Thyroid gland (tissue), 4 donors: ENCODE data around the gene ZYG11B. TPM values are rescaled to one million over a fixed set of nuclear protein-coding genes. Genes with fewer than 3 reads are reported as not detected.
"Not testable (repeated sequence)": the region's sequence is repeated elsewhere in the genome, so short reads cannot be mapped to it uniquely, and the experiment has no call there.

Source experiments
- DNase-seq, 2 donors: peaks; one replicate each; pipeline ENCODE4 v3.0.0-alpha.2; 2019
- H3K27ac ChIP-seq, 3 donors: fragments of 200-600 bp; sonication (generic); 1 replicate in 2 of 3; 2 replicates in 1 of 3; pipeline ENCODE4 v1.5.1; 2016 to 2019; ENCODE audit warnings: mild to moderate bottlenecking in 1 of 3, moderate library complexity in 1 of 3
- H3K27me3 ChIP-seq: fragments of 200-600 bp; sonication (generic); one replicate; pipeline ENCODE4 v1.5.1; 2019
- H3K36me3 ChIP-seq, 2 donors: fragments of 200-600 bp; sonication (generic); one replicate each; pipeline ENCODE4 v1.5.1; 2016 to 2019
- H3K4me1 ChIP-seq, 2 donors: fragments of 200-600 bp; sonication (generic); one replicate each; pipeline ENCODE4 v1.5.1; 2017 to 2019
- H3K4me3 ChIP-seq, 3 donors: fragments of 200-600 bp; sonication (generic); replicated peaks in 1 of 3; 1 replicate in 2 of 3; 2 replicates in 1 of 3; pipeline ENCODE4 v1.5.1; 2016; ENCODE audit warnings: mild to moderate bottlenecking in 1 of 3
- H3K9me3 ChIP-seq: fragments of 200-600 bp; sonication (generic); one replicate; pipeline ENCODE4 v1.5.1; 2017
- POLR2A ChIP-seq, 2 donors: fragments of 450-650 bp; IDR thresholded peaks; one replicate each; pipeline ENCODE4 v1.6.1; 2017; ENCODE audit warnings: antibody characterized with exemption in 2 of 2, mild to moderate bottlenecking in 2 of 2, moderate library complexity in 1 of 2
- WGBS, 2 donors: methylation state at CpG; one replicate each; pipeline ENCODE4 v1.1.5; 2017; 5-methylcytosine and 5-hydroxymethylcytosine counted together
- intact Hi-C: fragments of 100-400 bp; cut with DNase I; formaldehyde crosslinking; loops from one replicate; pipeline ENCODE4 v1.15.1; 2023
- total RNA-seq, 4 donors: library from RNA; depleted of rRNA; stranded (reverse); fragments of >200 nt; gene quantifications; one replicate each; pipeline ENCODE4 v1.2.3, GENCODE V29; 2016
- TF ChIP-seq, protein P1 (sequence below), 6 experiments: fragments of 200-600 bp in 3 of 6; fragments of 450-650 bp in 3 of 6; sonication (generic) in 3 of 6; IDR thresholded peaks; one replicate each; pipeline ENCODE4 v1.5.1; 2016 to 2019; ENCODE audit warnings: antibody characterized with exemption in 6 of 6, mild to moderate bottlenecking in 2 of 6, inconsistent platforms in 1 of 6, moderate library complexity in 1 of 6

The ZYG11B gene
- total RNA-seq, 4 donors from 2014 or later = 64.8 to 88.2 (median 82.2) TPM

DNA sequence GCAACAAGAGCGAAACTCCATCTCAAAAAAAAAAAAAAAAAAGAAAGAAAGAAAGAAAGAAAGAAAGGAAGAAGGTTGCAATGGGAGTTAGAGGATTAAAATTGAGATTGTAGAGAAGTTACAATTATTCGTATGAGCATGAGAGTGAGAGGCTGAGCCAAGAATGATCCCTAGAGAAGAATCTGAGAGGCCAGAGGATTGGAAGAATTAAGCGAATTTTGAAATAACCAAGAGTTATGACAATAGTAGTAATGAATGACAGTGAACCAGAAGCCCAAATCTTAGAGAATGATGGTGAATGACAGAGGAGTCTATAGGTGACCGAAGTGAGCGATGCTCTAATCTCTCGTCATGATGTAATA, 369 bp upstream of the ZYG11B start:
- 10 to 13% methylated on average over 6 of the region's 6 CpGs for WGBS, 2 donors
- no peak for TF ChIP-seq POLR2A (IDR thresholded peaks at IDR 0.05)
- TF ChIP-seq, protein P1, sequence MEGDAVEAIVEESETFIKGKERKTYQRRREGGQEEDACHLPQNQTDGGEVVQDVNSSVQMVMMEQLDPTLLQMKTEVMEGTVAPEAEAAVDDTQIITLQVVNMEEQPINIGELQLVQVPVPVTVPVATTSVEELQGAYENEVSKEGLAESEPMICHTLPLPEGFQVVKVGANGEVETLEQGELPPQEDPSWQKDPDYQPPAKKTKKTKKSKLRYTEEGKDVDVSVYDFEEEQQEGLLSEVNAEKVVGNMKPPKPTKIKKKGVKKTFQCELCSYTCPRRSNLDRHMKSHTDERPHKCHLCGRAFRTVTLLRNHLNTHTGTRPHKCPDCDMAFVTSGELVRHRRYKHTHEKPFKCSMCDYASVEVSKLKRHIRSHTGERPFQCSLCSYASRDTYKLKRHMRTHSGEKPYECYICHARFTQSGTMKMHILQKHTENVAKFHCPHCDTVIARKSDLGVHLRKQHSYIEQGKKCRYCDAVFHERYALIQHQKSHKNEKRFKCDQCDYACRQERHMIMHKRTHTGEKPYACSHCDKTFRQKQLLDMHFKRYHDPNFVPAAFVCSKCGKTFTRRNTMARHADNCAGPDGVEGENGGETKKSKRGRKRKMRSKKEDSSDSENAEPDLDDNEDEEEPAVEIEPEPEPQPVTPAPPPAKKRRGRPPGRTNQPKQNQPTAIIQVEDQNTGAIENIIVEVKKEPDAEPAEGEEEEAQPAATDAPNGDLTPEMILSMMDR (IDR thresholded peaks at IDR 0.05) = no peak
- Histone ChIP-seq H3K36me3 (no peaks in the 10 kb centered on the region), H3K27me3 (no peaks in the 10 kb centered on the region), H3K27ac (peak overlapping the region in 1 of 3 donors; percentile 90), H3K4me3 (peak overlapping the region in 2 of 3 donors; percentile 7 to 94), H3K9me3 (no peaks in the 10 kb centered on the region), H3K4me1 (peaks cover 11 to 22% of the 10 kb centered on the region in 2 donors)
- no peak for DNase-seq
- intact Hi-C loops = loop anchor here (10.0 kb wide), 1 partner anchor 189 kb away; no protein-coding TSS in a partner anchor

DNA sequence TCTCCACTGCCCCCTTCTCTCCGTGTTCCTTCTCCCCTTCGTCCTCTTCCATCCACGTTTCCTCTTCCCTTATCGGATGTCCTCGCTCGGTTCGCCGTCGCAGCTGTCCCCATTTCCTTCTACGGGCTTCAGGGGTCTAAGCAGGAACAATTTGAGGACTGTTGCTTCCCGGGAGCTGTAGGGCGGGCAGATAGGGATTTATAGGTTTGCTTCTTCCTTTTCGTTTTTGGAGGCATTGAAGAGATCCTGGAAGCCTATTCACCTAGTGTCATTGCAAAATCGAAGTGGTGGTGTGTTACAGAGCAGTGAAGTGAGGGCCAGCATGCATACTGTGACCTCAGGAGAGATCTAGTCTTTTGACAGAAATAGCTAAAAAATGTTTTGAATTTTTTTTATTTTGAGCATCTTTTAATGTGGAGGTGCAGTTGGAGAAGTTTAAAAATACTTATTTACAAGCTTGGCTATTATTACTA, 897 bp downstream of the ZYG11B start:
- no peak for DNase-seq
- Histone ChIP-seq H3K36me3 (no peaks in the 10 kb centered on the region), H3K4me1 (peaks cover 16 to 23% of the 10 kb centered on the region in 2 donors), H3K9me3 (no peaks in the 10 kb centered on the region), H3K27ac (peak overlapping the region; percentile 59 to 90 (median 80)), H3K4me3 (peak overlapping the region; percentile 38 to 94 (median 71)), H3K27me3 (no peaks in the 10 kb centered on the region)
- intact Hi-C loops = loop anchor here (10.0 kb wide), 1 partner anchor 188 kb away; no protein-coding TSS in a partner anchor
- TF ChIP-seq, protein P1 (IDR thresholded peaks at IDR 0.05) = no peak
- no peak for TF ChIP-seq POLR2A (IDR thresholded peaks at IDR 0.05)
- WGBS, 2 donors = 1 to 3% methylated on average over 14 of the region's 14 CpGs

DNA sequence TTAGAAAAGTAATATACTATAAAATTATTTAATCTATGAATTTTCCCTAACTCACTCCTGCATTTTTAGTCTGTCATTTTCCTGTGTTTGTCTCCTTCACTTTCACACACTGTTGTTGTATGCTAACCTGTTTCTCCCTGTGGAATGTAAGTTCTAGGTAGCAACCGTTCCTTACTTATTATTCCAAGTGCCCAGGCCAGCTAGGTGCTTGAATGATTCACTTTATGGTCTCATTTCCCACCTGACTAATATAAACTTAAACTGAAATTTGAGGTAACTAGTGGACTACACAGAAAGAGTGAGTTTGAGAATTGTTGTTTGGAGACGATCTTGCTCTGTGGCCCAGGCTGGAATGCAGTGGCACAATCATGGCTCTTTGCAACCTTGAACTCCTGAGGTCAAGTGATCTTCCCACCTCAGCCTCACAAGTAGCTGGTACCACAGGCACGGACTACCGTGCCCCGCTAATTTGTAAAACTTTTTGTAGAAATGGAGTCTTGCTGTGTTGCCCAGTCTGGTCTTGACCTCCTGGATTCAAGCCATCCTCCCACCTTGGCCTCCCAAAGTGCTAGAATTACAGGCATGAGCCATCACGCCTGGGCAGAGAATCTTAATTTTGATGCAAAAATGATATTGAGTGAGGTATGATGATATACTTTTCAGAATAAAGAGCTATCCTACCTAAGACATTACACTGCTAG, 1.9 kb downstream of the ZYG11B start:
- H3K27me3 ChIP-seq = no peaks in the 10 kb centered on the region
- TF ChIP-seq, protein P1 (IDR thresholded peaks at IDR 0.05) = no peak
- no peak for TF ChIP-seq POLR2A (IDR thresholded peaks at IDR 0.05)
- H3K4me3 ChIP-seq = no peak overlapping the region
- WGBS, 2 donors = 61 to 66% methylated on average over 6 of the region's 6 CpGs
- no peaks in the 10 kb centered on the region for H3K9me3 ChIP-seq
- peaks cover 16 to 23% of the 10 kb centered on the region in 2 donors for H3K4me1 ChIP-seq
- H3K27ac ChIP-seq = peak overlapping the region in 2 of 3 donors; percentile 80 to 90
- H3K36me3 ChIP-seq = no peaks in the 10 kb centered on the region
- intact Hi-C loops = loop anchor here (10.0 kb wide), 1 partner anchor 187 kb away; no protein-coding TSS in a partner anchor
- no peak for DNase-seq

DNA sequence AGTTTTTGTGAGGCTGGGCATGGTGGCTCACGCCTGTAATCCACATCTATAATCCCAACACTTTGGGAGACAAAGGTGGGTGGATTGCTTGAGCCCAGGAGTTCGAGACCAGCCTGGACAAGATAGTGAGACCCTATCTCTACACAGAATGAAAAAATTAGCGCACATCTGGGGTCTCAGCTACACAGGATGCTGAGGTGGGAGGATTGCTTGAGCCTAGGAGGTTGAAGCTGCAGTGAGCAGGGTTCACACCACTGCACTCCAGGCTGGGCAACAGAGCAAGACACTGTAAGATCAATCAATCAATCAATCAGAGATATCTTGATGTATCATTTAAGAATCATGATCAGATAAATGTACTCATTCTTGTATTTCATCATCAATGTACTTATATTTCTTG, 7.1 kb downstream of the ZYG11B start:
- Histone ChIP-seq H3K9me3 (no peaks in the 10 kb centered on the region), H3K4me3 (no peak overlapping the region), H3K27ac (peak overlapping the region in 2 of 3 donors; percentile 46 to 61), H3K27me3 (no peaks in the 10 kb centered on the region), H3K4me1 (peaks cover 41 to 54% of the 10 kb centered on the region in 2 donors), H3K36me3 (no peaks in the 10 kb centered on the region)
- intact Hi-C loops = no loop called here
- DNase-seq = no peak
- WGBS, 2 donors = 95 to 97% methylated on average over 3 of the region's 3 CpGs
- TF ChIP-seq POLR2A (IDR thresholded peaks at IDR 0.05) = no peak
- TF ChIP-seq, protein P1 (IDR thresholded peaks at IDR 0.05) = no peak

DNA sequence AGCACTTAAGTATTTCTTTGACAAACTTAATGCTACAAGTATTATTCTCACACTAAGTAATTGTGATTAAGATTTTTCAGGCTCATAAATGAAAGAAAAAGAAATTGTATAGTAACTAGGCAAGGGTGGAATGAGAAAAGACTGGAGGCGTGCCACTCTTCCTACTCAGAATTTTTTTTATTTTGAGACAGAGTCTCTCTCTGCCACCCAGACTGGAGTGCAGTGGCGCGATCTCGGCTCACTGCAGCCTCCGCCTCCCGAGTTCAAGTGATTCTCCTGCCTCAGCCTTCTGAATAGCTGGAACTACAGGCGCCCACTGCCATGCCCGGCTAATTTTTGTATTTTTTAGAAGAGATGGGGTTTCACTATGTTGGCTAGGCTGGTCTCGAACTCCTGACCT, 9.1 kb downstream of the ZYG11B start:
- Histone ChIP-seq H3K4me1 (peaks cover 54 to 64% of the 10 kb centered on the region in 2 donors), H3K27ac (peak overlapping the region in 2 of 3 donors; percentile 70 to 87)
- H3K9me3 ChIP-seq, H3K27me3 ChIP-seq, H3K4me3 ChIP-seq, intact Hi-C loops, H3K36me3 ChIP-seq: not testable (repeated sequence)
- 90% methylated on average over 9 of the region's 9 CpGs for WGBS, 2 donors
- peak in 1 of 2 donors; percentile 20 for DNase-seq
